Measurements from ENCODE around the gene ITM2B. TPM values are rescaled to one million over a fixed set of nuclear protein-coding genes. Genes with fewer than 3 reads are reported as not detected.
"Not testable (repeated sequence)": the region's sequence is repeated elsewhere in the genome, so short reads cannot be mapped to it uniquely, and the experiment has no call there.

ITM2B gene
- 10 to 100 TPM; 76.7 to 77.5 TPM for total RNA-seq

- ChIA-PET CTCF (interaction anchor here (0.7 to 1.4 kb wide), 4 partner anchors 12 to 89 kb away, joined by 3 read pairs; no protein-coding TSS in a partner anchor), POLR2A (interaction anchor here (0.6 to 1.6 kb wide), 6 partner anchors 12 to 1210 kb away, joined by 3 to 10 read pairs (median 6); no protein-coding TSS in a partner anchor)
These were observed at the start of gene ITM2B for GRCh38 chr13:48233046-48233888. Gene ITM2B, plus strand, starts transcription at chr13:48233206. Its CDS starts 155 bp downstream, at chr13:48233361.

GRCh38 chr13:48184260-48184659, 48.7 kb upstream of the ITM2B start:
- CTCF ChIA-PET = no interaction called here
- POLR2A ChIA-PET = no interaction called here

GRCh38 chr13:48185018-48185417, 48.0 kb upstream of the ITM2B start:
- POLR2A ChIA-PET = no interaction called here
- CTCF ChIA-PET = interaction anchor here (1.0 kb wide), 1 partner anchor 24 kb away, joined by 3 read pairs; no protein-coding TSS in a partner anchor

GRCh38 chr13:48186722-48187121, 46.3 kb upstream of the ITM2B start:
- ChIA-PET CTCF (no interaction called here), POLR2A (no interaction called here)

GRCh38 chr13:48188131-48188530, 44.9 kb upstream of the ITM2B start:
- ChIA-PET CTCF (no interaction called here), POLR2A (no interaction called here)

- POLR2A ChIA-PET = no interaction called here
These were observed 44.4 kb upstream of the ITM2B start for GRCh38 chr13:48188601-48189000.

GRCh38 chr13:48189171-48189570, 43.8 kb upstream of the ITM2B start:
- CTCF ChIA-PET = no interaction called here
- POLR2A ChIA-PET = no interaction called here

More at GRCh38 chr13:48188601-48189000, 44.4 kb upstream of the ITM2B start:
- CTCF ChIA-PET = no interaction called here

GRCh38 chr13:48192411-48192935, 40.5 kb upstream of the ITM2B start:
- ChIA-PET CTCF (no interaction called here), POLR2A (no interaction called here)

- POLR2A ChIA-PET = no interaction called here
- CTCF ChIA-PET = no interaction called here
These were observed 38.6 kb upstream of the ITM2B start for GRCh38 chr13:48194379-48194754.

- CTCF ChIA-PET = no interaction called here
- POLR2A ChIA-PET = no interaction called here
These were observed 33.5 kb upstream of the ITM2B start for GRCh38 chr13:48199404-48199946.

GRCh38 chr13:48201044-48201443, 32.0 kb upstream of the ITM2B start:
- POLR2A ChIA-PET = no interaction called here
- CTCF ChIA-PET = no interaction called here

- POLR2A ChIA-PET = not testable (repeated sequence)
- CTCF ChIA-PET = interaction anchor here (0.6 kb wide), 1 partner anchor 834 kb away, joined by 3 read pairs; no protein-coding TSS in a partner anchor
These were observed 25.8 kb upstream of the ITM2B start for GRCh38 chr13:48207207-48207606.

- POLR2A ChIA-PET = interaction anchor here (0.8 kb wide), 1 partner anchor 23 kb away, joined by 3 read pairs; the partner anchor contains the start of gene ITM2B
These were observed 22.8 kb upstream of the ITM2B start for GRCh38 chr13:48210178-48210577.

GRCh38 chr13:48214519-48215121, 18.4 kb upstream of the ITM2B start:
- ChIA-PET POLR2A (no interaction called here), CTCF (no interaction called here)

More at GRCh38 chr13:48210178-48210577, 22.8 kb upstream of the ITM2B start:
- CTCF ChIA-PET = interaction anchor here (1.0 kb wide), 1 partner anchor 83 kb away, joined by 3 read pairs; no protein-coding TSS in a partner anchor

- POLR2A ChIA-PET, CTCF ChIA-PET: not testable (repeated sequence)
These were observed 17.3 kb upstream of the ITM2B start for GRCh38 chr13:48215511-48216203.

- POLR2A ChIA-PET = no interaction called here
- CTCF ChIA-PET = no interaction called here
These were observed 16.7 kb upstream of the ITM2B start for GRCh38 chr13:48216204-48216711.

- CTCF ChIA-PET = interaction anchor here (1.1 kb wide), 2 partner anchors 13 to 14 kb away, joined by 3 read pairs; partner anchors contain the start of gene ITM2B
These were observed 12.4 kb upstream of the ITM2B start for GRCh38 chr13:48220592-48220980.

GRCh38 chr13:48220981-48221685, 11.9 kb upstream of the ITM2B start:
- POLR2A ChIA-PET = interaction anchor here (1.0 to 1.9 kb wide), 2 partner anchors 12 to 341 kb away, joined by 3 to 10 read pairs; partner anchors contain the start of gene ITM2B
- CTCF ChIA-PET = interaction anchor here (1.1 kb wide), 2 partner anchors 12 to 14 kb away, joined by 3 read pairs; partner anchors contain the start of gene ITM2B

More at GRCh38 chr13:48220592-48220980, 12.4 kb upstream of the ITM2B start:
- POLR2A ChIA-PET = interaction anchor here (1.0 to 1.9 kb wide), 2 partner anchors 12 to 342 kb away, joined by 3 to 10 read pairs; partner anchors contain the start of gene ITM2B
